ENCODE data around the gene KRT23. TPM values are rescaled to one million over a fixed set of nuclear protein-coding genes. Genes with fewer than 3 reads are reported as not detected.

KRT23 gene
- total RNA-seq, 1 donor from 2014 or later = 0.60 TPM

DNA sequence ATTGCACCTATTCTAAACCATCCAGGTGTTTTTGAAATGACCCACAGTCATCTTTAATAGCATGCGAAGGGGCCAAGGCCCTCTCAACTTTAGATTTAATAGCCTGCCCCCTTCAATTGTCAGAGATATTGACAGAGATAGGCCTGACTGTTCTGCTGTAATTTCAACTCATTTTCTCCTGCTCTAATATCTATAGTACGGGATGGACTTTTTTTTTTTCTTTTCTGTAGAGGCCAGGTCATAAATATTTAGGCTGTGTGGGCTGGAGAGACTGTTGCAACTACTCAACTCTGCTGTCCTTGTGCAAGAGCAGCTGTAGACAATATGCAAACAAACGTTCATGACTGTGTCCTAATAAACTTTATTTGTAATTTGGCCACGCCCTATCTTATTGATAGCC is 27.7 kb downstream of the KRT23 start:
- H3K27me3 Mint-ChIP-seq (ENCODE audit: insufficient read depth, low read depth) = no peaks in the 10 kb centered on the region
- H3K27ac Mint-ChIP-seq = no peak overlapping the region
- Histone ChIP-seq H3K4me3 (no peak overlapping the region), H3K9me3 (ENCODE audit: low read depth) (no peaks in the 10 kb centered on the region), H3K27me3 (no peaks in the 10 kb centered on the region), H2AFZ (replicated peaks) (no peak overlapping the region), H3K79me2 (ENCODE audit: low read depth) (no peaks in the 10 kb centered on the region), H3K4me1 (peaks cover 22% of the 10 kb centered on the region), H3K9ac (no peak overlapping the region), H3F3A (ENCODE audit: low read depth) (no peaks in the 10 kb centered on the region), H3K27ac (no peak overlapping the region), H4K20me1 (ENCODE audit: low read depth) (no peaks in the 10 kb centered on the region), H3K36me3 (no peaks in the 10 kb centered on the region), H3K4me2 (no peak overlapping the region)
- no peak overlapping the region for H3K4me3 Mint-ChIP-seq
- no peak for DNase-seq (ENCODE audit: low spot score)
- TF ChIP-seq EZH2phosphoT487 (IDR thresholded peaks at IDR 0.05) (no peak), EZH2 (IDR thresholded peaks at IDR 0.05) (no peak)
- TF ChIP-seq, protein P1, sequence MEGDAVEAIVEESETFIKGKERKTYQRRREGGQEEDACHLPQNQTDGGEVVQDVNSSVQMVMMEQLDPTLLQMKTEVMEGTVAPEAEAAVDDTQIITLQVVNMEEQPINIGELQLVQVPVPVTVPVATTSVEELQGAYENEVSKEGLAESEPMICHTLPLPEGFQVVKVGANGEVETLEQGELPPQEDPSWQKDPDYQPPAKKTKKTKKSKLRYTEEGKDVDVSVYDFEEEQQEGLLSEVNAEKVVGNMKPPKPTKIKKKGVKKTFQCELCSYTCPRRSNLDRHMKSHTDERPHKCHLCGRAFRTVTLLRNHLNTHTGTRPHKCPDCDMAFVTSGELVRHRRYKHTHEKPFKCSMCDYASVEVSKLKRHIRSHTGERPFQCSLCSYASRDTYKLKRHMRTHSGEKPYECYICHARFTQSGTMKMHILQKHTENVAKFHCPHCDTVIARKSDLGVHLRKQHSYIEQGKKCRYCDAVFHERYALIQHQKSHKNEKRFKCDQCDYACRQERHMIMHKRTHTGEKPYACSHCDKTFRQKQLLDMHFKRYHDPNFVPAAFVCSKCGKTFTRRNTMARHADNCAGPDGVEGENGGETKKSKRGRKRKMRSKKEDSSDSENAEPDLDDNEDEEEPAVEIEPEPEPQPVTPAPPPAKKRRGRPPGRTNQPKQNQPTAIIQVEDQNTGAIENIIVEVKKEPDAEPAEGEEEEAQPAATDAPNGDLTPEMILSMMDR (IDR thresholded peaks at IDR 0.05) = no peak
- H3K4me1 Mint-ChIP-seq = peaks cover 4% of the 10 kb centered on the region
- no peaks in the 10 kb centered on the region for H3K9me3 Mint-ChIP-seq
- no peaks in the 10 kb centered on the region for H3K36me3 Mint-ChIP-seq

- Histone ChIP-seq H3K4me3 (no peak overlapping the region), H3K79me2 (ENCODE audit: low read depth) (no peaks in the 10 kb centered on the region), H3K27ac (no peak overlapping the region), H4K20me1 (ENCODE audit: low read depth) (no peaks in the 10 kb centered on the region), H2AFZ (replicated peaks) (no peak overlapping the region), H3K4me1 (peaks cover 22% of the 10 kb centered on the region), H3K36me3 (no peaks in the 10 kb centered on the region), H3F3A (ENCODE audit: low read depth) (no peaks in the 10 kb centered on the region), H3K27me3 (no peaks in the 10 kb centered on the region), H3K4me2 (peak overlapping the region; percentile 7), H3K9me3 (ENCODE audit: low read depth) (no peaks in the 10 kb centered on the region), H3K9ac (no peak overlapping the region)
- TF ChIP-seq, protein P1 (IDR thresholded peaks at IDR 0.05) = peak; percentile 77
- no peak for TF ChIP-seq EZH2 (IDR thresholded peaks at IDR 0.05)
- peaks cover 4% of the 10 kb centered on the region for H3K4me1 Mint-ChIP-seq
- peak; percentile 90 for DNase-seq (ENCODE audit: low spot score)
- no peak overlapping the region for H3K4me3 Mint-ChIP-seq
- no peaks in the 10 kb centered on the region for H3K27me3 Mint-ChIP-seq (ENCODE audit: insufficient read depth, low read depth)
- H3K36me3 Mint-ChIP-seq = no peaks in the 10 kb centered on the region
- no peak overlapping the region for H3K27ac Mint-ChIP-seq
- no peaks in the 10 kb centered on the region for H3K9me3 Mint-ChIP-seq
Observed at GRCh38 chr17:40909351-40909750, 28.1 kb downstream of the KRT23 start.

GRCh38 chr17:40906613-40907012 is 30.8 kb downstream of the KRT23 start:
- no peaks in the 10 kb centered on the region for H3K9me3 Mint-ChIP-seq

More at GRCh38 chr17:40906613-40907012, 30.8 kb downstream of the KRT23 start:
- H3K9me3 ChIP-seq (ENCODE audit: low read depth) = no peaks in the 10 kb centered on the region
- H2AFZ ChIP-seq (replicated peaks) = no peak overlapping the region
- H3F3A ChIP-seq (ENCODE audit: low read depth) = no peaks in the 10 kb centered on the region
- Mint-ChIP-seq H3K36me3 (no peaks in the 10 kb centered on the region), H3K4me3 (no peak overlapping the region), H3K4me1 (peaks cover 4% of the 10 kb centered on the region), H3K27me3 (ENCODE audit: insufficient read depth, low read depth) (no peaks in the 10 kb centered on the region), H3K27ac (no peak overlapping the region)
- no peak overlapping the region for H3K27ac ChIP-seq
- H3K27me3 ChIP-seq = no peaks in the 10 kb centered on the region
- peaks cover 22% of the 10 kb centered on the region for H3K4me1 ChIP-seq
- H4K20me1 ChIP-seq (ENCODE audit: low read depth) = no peaks in the 10 kb centered on the region
- no peak overlapping the region for H3K9ac ChIP-seq
- H3K4me3 ChIP-seq = no peak overlapping the region
- DNase-seq (ENCODE audit: low spot score) = no peak
- no peaks in the 10 kb centered on the region for H3K79me2 ChIP-seq (ENCODE audit: low read depth)
- TF ChIP-seq EZH2phosphoT487 (IDR thresholded peaks at IDR 0.05) (no peak), EZH2 (IDR thresholded peaks at IDR 0.05) (no peak)
- TF ChIP-seq, protein P1 (IDR thresholded peaks at IDR 0.05) = no peak
- H3K4me2 ChIP-seq = no peak overlapping the region
- no peaks in the 10 kb centered on the region for H3K36me3 ChIP-seq

Measured in neural progenitor cell (in vitro differentiated cells).